GM12873 (cell line): Measurements from ENCODE around the gene TCAP.

Experiments used
- CTCF ChIP-seq: IDR thresholded peaks from 2 replicates; pipeline ENCODE4 v1.5.1; 2012; ENCODE audit warnings: low read depth, mild to moderate bottlenecking, moderate library complexity, low read length, control low read depth; ENCODE audit not compliant: insufficient read depth; ENCODE audit errors: missing control alignments

The TCAP gene

GRCh38 chr17:39666601-39667261 lies 1.6 kb downstream of the TCAP start:
- TF ChIP-seq CTCF = no peak

GRCh38 chr17:39667262-39667944 lies 2.3 kb downstream of the TCAP start:
- no peak for TF ChIP-seq CTCF

- TF ChIP-seq CTCF = peak; percentile 71
These were observed 3.1 kb downstream of the TCAP start, which contains the start of gene PNMT for GRCh38 chr17:39667945-39668924. Gene PNMT, plus strand, starts transcription at chr17:39668453. Its CDS starts 23 bp downstream, at chr17:39668476.

GRCh38 chr17:39669897-39670735 lies 5.0 kb downstream of the TCAP start:
- TF ChIP-seq CTCF = no peak

GRCh38 chr17:39670746-39671145 lies 5.6 kb downstream of the TCAP start:
- TF ChIP-seq CTCF = no peak

GRCh38 chr17:39671651-39672521 lies 6.7 kb downstream of the TCAP start:
- TF ChIP-seq CTCF = peak; percentile 66
